Right lung (tissue), 5 donors: ENCODE data around the gene PNMA6F. TPM values are rescaled to one million over a fixed set of nuclear protein-coding genes. Genes with fewer than 3 reads are reported as not detected.
"Not testable (repeated sequence)": the region's sequence is repeated elsewhere in the genome, so short reads cannot be mapped to it uniquely, and the experiment has no call there.

ENCODE experiments used
- DNase-seq, 2 donors: peaks; one replicate each; pipeline ENCODE4 v3.0.0-alpha.2; 2013
- polyA plus RNA-seq, 5 donors: library from polyadenylated mRNA; unstranded; fragments of 120-200 nt; gene quantifications; one replicate each; pipeline versions ENCODE4 v1.2.1 to v1.2.3, GENCODE V29; 2013; ENCODE audit warnings: inconsistent platforms in 1 of 5, low replicate concordance in 1 of 5; ENCODE audit not compliant: insufficient read length in 5 of 5, insufficient read depth in 1 of 5

Gene PNMA6F
- polyA plus RNA-seq, 5 donors, result not detected

- no peak for DNase-seq
These were observed 14.7 kb upstream of the PNMA6F start for GRCh38 chrX:153336121-153336894.

- DNase-seq, result no peak
These were observed 13.2 kb upstream of the PNMA6F start for GRCh38 chrX:153334654-153335295.

DNA sequence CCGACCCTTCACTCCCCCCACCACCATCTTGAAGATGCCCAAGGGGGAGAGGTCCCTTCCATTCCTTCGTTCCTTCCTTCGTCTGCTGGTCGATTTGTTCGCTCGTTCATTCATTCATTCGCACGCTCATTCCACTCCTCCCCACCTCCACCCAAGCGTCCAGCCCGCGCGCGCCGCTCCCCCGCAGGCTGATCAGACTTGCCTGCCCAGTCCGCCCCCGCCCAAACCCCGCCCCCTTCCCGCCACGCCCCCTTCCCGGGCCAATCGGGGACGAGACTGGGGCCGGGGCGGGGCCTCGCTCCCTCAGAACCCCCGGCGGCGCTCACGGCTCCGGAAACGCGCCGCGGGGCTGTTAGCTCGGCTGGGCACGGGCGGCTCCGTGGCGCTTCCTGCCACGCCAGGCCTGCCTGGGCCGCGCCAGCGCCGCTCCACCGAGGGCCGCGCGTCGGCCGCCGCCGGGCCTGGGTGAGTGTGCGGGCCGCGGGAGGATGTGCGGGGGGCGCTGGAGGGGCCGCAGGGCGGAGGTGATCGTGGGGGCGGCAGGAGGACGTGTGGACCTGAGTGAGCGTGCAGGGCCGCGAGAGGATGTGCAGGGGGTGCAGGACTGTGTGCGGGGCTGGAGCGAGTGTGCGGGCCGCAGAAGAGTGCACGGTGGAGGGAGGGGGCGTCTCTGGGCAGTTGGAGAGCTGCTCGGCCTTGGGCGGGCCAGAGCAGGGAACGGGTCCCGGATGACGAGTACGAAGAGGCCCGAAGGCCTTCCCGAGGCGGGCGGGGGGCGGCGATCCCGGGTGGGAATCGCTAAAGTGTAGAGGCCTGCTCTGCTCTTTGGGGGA, 12.5 kb upstream of the PNMA6F start, which contains the start of gene ZNF275:
Gene ZNF275 (plus strand): TSS at position 333 of the 833 bp plus-strand sequence. CDS start 2,527 bp downstream, outside the sequence.
- peak; percentile 69 to 73 for DNase-seq

DNA sequence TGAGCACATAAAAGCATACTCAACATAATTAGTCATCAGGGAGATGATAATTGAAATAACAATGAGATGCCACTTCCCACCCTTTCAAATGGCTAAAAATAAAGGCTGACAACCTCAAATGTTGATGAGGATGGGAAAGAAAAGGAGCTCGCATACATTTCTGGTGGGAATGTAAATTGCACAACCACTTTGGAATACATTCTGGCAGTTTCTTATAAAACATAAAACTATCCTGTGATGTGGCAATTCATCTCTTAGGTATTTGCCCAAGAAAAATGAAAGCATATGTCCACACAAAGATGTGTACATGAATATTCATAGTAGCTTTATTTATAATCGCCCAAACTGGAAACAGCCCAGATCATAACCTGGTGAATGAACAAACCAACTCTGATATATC, 11.7 kb upstream of the PNMA6F start:
- no peak for DNase-seq

DNA sequence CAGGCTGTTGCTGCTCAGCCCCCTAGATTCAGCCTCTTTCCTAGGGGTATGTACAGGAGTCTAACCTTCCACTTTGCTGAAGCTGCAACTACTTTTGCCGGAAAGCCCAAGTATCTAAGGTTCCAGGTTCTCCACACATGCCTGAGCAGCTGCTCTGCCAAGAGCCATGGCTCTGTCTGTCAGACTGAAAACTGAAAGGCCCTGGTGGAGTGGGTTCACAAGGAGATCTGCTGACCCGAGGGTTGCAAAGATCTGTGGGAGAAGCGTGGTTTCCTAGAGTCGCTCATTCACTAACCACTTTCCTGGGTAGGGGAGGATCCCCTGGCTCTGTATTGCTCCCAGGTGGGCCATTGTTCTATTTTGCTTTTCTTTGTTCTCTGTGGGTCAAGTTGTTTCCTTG, 6.0 kb upstream of the PNMA6F start:
- DNase-seq, result no peak

DNA sequence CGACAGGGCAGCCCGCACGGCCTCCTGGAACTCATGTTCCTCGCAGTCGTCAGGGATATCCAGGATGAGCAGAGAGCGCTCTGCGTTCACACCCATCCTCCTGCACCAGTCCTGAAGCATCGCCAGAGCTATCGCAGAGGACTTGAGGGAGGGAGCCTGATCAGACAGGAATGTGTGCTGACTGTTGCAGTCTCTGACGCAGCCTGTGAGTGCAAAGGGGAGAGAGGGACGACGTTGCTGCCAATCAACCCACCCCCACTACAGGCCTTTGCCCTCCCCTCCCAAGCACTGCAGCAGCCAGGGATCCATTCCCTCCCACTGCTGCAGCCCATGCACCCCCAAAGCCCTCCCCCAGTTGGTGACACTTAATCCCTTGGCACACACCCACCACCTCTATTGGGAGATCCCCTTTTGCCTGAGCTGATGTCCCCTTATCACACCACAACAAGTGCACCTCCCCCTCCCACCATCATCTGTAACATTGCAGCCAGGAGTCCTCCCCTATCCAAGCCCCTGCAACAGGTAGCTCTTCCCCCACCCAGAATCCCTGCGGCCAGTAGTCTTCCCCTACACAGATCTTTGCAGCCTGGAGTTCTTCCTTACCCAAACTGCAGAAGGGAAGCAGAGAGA, 897 bp downstream of the PNMA6F start:
- no peak for DNase-seq

DNA sequence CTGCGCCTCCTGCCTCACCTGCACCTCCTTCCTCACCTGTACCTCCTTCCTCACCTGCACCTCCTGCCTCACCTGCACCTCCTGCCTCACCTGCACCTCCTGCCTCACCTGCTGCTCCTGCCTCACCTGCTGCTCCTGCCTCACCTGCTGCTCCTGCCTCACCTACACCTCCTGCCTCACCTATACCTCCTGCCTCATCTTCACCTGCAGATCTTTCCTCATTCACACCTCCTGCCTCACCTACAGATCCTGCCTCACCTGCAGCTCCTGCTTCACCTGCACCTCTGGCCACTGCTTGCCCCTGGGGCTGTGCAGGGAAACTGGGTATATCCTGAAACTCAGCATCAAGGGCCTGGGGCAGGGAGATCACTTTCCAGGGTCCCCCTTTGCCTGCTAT, 1.5 kb downstream of the PNMA6F start:
- not testable (repeated sequence) for DNase-seq

DNA sequence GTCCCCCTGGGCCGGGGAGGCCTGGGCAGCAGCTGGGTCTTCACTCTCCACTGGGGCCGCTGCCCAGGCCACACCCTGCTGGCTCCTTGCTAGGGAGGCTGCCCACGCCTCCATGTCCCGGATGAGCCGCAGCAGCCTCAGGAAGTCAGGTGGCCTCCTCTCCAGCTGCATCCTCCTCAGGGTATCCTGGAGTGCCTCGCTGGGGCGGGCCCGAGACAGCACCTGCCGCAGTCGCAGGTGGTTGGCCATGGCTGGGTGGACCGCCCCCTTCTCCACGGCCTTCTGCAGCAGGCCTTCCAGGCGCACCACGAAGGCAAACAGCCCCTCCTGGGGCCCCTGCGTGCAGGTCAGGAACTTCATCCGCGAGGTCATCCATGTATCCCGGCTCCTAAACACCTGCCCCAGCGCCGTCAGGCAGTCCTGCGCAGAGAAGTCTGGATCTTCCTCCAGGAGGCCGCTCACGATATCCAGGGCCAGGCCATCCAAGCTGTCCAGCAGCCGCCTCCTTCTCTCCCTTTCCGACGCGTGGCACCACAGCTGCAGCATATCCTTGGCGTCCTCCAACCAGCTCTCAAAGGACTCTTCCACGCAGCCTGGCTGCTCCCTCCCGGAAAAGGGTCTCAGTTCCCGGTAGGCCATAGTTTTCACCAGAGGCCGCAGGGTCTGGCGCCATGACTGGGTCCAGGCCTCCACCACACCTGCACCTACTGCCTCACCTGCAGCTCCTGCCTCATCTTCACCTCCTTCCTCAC, 2.1 kb downstream of the PNMA6F start:
- DNase-seq, result no peak

DNA sequence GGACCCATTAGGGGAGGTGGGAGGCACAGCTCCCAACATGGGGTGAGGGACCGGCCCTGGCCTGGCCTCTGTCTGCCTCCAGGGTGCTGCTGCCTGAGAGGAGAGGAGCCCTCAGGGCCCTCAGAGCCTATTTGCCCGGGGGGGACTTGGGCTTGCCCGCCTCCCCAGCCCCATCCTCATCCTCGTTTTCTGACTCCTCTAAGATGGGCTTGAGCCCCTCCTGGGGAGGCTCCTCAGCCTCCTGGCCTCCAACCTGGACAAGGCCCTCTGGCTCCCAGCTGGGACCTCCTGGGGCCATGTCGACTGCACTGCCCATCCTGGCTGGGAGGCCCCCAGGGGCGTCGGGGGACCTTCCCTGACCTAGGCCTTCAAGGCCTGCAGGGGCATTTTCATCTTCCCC, 2.8 kb downstream of the PNMA6F start:
- DNase-seq, result no peak

DNA sequence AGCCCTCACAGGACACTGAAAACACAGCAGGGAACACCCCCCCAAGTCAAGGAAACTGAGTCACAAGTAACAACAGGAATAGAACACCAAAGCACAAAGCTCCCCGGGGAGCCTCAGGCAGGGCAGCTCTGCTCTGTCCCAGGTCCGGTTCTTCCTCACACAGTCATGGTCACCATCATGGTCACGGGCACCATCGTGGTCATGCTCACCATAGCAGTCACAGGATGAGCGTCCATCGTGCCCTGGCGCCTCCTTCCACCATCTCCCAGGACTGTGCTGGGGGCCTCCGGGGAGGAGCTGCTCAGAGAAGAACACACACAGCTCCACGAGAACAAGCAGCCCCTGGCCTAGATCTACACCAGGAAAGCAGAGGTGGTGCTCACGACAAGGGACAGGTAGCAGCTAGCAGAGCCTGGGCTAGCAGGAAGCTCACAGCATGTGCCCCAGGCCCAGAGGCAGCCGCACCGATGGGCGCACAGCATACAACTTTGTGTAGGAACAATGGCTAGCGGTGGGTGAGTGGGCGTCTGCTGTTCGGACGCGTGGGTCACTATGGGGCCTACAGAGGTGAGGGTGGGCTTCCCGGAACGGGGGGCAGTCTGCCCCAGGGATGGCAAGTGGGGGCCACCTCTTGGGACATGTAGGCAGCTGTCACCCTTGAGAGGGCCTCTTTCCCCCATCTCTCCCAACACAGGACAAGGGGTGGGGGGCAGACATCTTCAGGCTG, 3.4 kb downstream of the PNMA6F start:
- no peak for DNase-seq

DNA sequence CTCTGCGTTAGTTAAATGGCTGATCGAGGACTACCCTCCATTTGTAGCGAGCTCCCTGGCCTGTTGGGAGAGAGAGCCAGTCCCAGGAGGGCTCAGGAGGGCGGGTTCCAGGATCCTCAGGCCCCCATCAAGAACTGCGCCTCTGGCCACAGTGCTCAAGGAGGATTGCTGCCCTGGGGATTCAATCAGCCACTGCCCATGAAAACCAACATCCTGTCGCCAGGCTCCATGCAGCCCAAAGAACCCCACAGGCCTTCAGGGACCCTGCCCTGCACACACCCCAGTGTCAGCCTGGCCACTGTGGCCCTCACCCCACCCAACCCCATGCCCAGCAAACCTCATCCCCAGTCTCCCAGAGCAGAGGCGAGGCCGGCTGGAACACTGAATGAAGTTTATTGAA, 4.3 kb downstream of the PNMA6F start:
- DNase-seq, result no peak

- DNase-seq, result no peak
These were observed 8.7 kb downstream of the PNMA6F start for GRCh38 chrX:153312842-153313241.

DNA sequence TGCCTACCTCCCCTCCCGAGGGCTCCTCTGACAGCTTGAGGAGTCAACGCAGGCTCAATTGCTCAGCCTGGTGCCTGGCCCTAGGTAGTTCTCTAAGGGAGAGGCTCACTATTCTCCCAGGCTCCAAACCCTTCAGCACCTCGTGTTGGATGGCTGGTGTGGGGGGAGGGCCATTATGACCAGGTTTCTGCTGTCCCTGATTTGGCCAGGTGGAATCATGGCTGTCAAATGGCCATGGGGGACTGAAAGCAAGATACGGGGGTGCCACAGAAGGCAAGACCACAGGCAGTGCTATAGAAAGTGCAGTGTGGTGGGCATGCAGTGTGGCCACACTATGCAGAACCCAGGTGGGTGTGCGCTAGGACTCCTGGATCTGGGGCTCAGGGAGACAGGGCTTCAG, 9.5 kb downstream of the PNMA6F start:
- DNase-seq, result no peak

GRCh38 chrX:153310901-153311300, 10.7 kb downstream of the PNMA6F start:
- no peak for DNase-seq

GRCh38 chrX:153307276-153308178, 14.0 kb downstream of the PNMA6F start:
- DNase-seq, result no peak

DNA sequence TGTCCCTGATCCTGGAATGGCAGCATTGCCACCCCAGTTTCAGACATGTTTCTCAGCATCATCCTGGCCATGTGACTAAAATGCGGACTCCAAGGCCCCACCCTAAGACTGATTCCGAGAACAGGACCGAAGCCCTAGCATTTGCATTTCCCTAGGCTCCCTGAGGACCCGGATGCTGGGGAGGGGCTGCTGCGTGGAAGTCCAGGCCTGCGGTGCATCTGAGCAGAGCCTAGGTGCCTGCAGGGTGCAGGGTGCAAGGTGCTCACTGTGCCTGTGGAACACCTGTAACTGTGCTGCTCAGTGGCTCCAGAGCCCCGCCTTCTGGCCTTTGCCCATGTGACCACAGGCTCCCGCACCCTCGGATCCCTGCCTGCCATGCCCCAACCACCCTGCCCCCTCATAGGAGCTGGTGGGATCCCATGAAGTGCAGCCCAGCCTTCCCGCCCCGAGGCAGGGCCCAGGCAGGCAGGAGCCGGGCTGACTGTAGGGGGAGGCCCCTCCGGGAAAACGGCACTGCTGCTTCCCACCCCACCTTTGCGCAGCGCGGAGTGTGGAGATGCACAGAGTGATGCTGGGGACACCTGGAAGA, 14.9 kb downstream of the PNMA6F start:
- DNase-seq, result no peak

GRCh38 chrX:153305972-153306371, 15.6 kb downstream of the PNMA6F start:
- no peak for DNase-seq

DNA sequence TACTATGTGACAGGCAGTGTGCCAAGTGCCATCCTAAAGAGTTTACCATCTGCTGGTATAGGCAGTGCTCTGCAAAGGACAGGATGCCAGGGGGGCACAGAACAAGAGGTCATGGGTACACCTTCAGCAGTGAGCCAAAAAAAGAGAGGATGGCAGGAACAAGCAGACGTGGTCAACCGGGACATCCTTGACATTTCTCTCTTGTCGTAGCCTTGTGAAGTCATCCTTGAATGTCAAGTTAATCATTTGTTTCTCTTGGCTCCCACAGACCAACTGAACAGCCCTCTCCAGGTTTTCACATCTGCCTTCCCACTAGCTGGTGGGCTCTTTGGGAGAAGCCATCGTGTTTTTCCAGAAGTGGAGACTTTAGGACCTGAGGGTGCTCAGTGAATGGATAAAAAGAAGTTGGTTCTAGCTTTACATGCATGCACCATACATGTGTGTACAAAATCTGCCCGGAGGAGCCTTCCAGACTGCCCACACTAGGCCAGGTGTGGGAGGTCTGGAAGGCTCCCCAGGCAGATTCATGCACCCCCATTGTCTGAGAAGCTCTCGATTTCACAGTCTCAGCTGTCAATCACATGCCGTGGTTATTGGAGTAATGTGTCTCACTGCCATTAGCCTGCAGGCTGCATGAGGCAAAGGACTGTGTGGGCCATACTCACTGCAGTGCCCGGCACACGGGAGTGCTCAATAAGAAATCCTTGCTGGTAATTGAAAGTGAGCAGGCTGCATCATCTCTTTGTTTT, 16.4 kb downstream of the PNMA6F start:
- no peak for DNase-seq
